GM23338 (cell line): ENCODE results near the gene TMX2. TPM values are rescaled to one million over a fixed set of nuclear protein-coding genes. Genes with fewer than 3 reads are reported as not detected.

Source experiments
- ATAC-seq: fragments of 200-7000 bp; cut with Tn5 transposase; 3 replicates; pipeline ENCODE4 v1.9.1; 2020
- DNase-seq: peaks from one replicate; pipeline ENCODE4 v3.0.0-alpha.2; 2015; ENCODE audit warnings: low spot score
- H2AFZ ChIP-seq: fragments of 200-600 bp; sonication (generic); 2 replicates; pipeline ENCODE4 v1.8.0; 2016; ENCODE audit warnings: antibody characterized with exemption, mild to moderate bottlenecking, moderate library complexity
- H3F3A ChIP-seq: fragments of 200-600 bp; sonication (generic); replicated peaks from 2 replicates; pipeline ENCODE4 v1.8.0; 2017; ENCODE audit warnings: antibody characterized with exemption, mixed run types, low read depth
- H3K27ac ChIP-seq: fragments of 200-600 bp; sonication (generic); 2 replicates; pipeline ENCODE4 v1.6.1; 2016; ENCODE audit warnings: low read depth
- H3K27me3 ChIP-seq: fragments of 200-600 bp; sonication (generic); 2 replicates; pipeline ENCODE4 v1.8.0; 2016; ENCODE audit warnings: mild to moderate bottlenecking, mixed run types, moderate library complexity; ENCODE audit not compliant: insufficient read depth
- H3K36me3 ChIP-seq: fragments of 200-600 bp; sonication (generic); 2 replicates; pipeline ENCODE4 v1.8.0; 2016; ENCODE audit warnings: mild to moderate bottlenecking; ENCODE audit not compliant: insufficient read depth
- H3K4me1 ChIP-seq: fragments of 200-600 bp; sonication (generic); 2 replicates; pipeline ENCODE4 v1.8.0; 2016; ENCODE audit warnings: mild to moderate bottlenecking, moderate library complexity; ENCODE audit not compliant: insufficient read depth
- H3K4me2 ChIP-seq: fragments of 200-600 bp; sonication (generic); 2 replicates; pipeline ENCODE4 v1.7.1; 2017; ENCODE audit warnings: mixed run types
- H3K4me3 ChIP-seq: fragments of 200-600 bp; sonication (generic); 2 replicates; pipeline ENCODE4 v1.6.1; 2016; ENCODE audit warnings: mixed run types
- H3K79me2 ChIP-seq: fragments of 200-600 bp; sonication (generic); replicated peaks from 2 replicates; pipeline ENCODE4 v1.8.0; 2017; ENCODE audit warnings: mild to moderate bottlenecking; ENCODE audit not compliant: insufficient read depth
- H3K9me2 ChIP-seq: fragments of 200-600 bp; sonication (generic); 2 replicates; pipeline ENCODE4 v1.8.0; 2017; ENCODE audit not compliant: insufficient read depth
- H4K20me1 ChIP-seq: fragments of 200-600 bp; sonication (generic); replicated peaks from 2 replicates; pipeline ENCODE4 v1.8.0; 2017; ENCODE audit warnings: mild to moderate bottlenecking; ENCODE audit not compliant: insufficient read depth
- H3K27ac Mint-ChIP-seq: 2 replicates; pipeline ENCODE4 v1.8.0; 2020; ENCODE audit warnings: inconsistent platforms, mild to moderate bottlenecking, moderate library complexity, mixed read lengths
- H3K27me3 Mint-ChIP-seq: 3 replicates; pipeline ENCODE4 v1.8.0; 2022; ENCODE audit warnings: low read depth, mild to moderate bottlenecking, moderate library complexity, mixed read lengths, inconsistent platforms; ENCODE audit not compliant: insufficient read depth, poor library complexity
- H3K36me3 Mint-ChIP-seq: 3 replicates; pipeline ENCODE4 v1.8.0; 2021; ENCODE audit warnings: low read depth, mild to moderate bottlenecking, inconsistent platforms, moderate library complexity, mixed read lengths
- H3K4me1 Mint-ChIP-seq: 3 replicates; pipeline ENCODE4 v1.8.0; 2020; ENCODE audit warnings: mild to moderate bottlenecking, inconsistent platforms, mixed read lengths
- H3K4me3 Mint-ChIP-seq: 3 replicates; pipeline ENCODE4 v1.8.0; 2021; ENCODE audit warnings: moderate library complexity, mild to moderate bottlenecking, inconsistent platforms, mixed read lengths
- H3K9me3 Mint-ChIP-seq: 3 replicates; pipeline ENCODE4 v1.8.0; 2020; ENCODE audit warnings: moderate library complexity, mild to moderate bottlenecking, inconsistent platforms, mixed read lengths
- CREB1 ChIP-seq: fragments of 250-450 bp; sonication (Bioruptor Pico); IDR thresholded peaks from 2 replicates; pipeline ENCODE4 v1.5.0; 2020; ENCODE audit warnings: low read depth, mild to moderate bottlenecking, moderate library complexity
- EZH2 ChIP-seq: fragments of 200-600 bp; sonication (generic); IDR thresholded peaks from one replicate; pipeline ENCODE4 v1.8.0; 2017; ENCODE audit warnings: antibody characterized with exemption, mild to moderate bottlenecking, low read depth; ENCODE audit not compliant: unreplicated experiment
- EZH2phosphoT487 ChIP-seq: fragments of 200-600 bp; sonication (generic); IDR thresholded peaks from one replicate; pipeline ENCODE4 v1.8.1; 2018; ENCODE audit warnings: antibody characterized with exemption; ENCODE audit not compliant: unreplicated experiment
- JUNB ChIP-seq: IDR thresholded peaks from one replicate; pipeline ENCODE4 v1.6.1; 2016; ENCODE audit warnings: antibody characterized with exemption; ENCODE audit not compliant: unreplicated experiment
- NANOG ChIP-seq: IDR thresholded peaks from 2 replicates; pipeline ENCODE4 v1.6.1; 2016; ENCODE audit warnings: antibody characterized with exemption, borderline replicate concordance
- POLR2AphosphoS5 ChIP-seq: IDR thresholded peaks from 2 replicates; pipeline ENCODE4 v1.6.1; 2016; ENCODE audit warnings: antibody characterized with exemption, low read depth
- STAT1 ChIP-seq: IDR thresholded peaks from one replicate; pipeline ENCODE4 v1.6.1; 2016; ENCODE audit warnings: antibody characterized with exemption; ENCODE audit not compliant: unreplicated experiment
- ZNF114 ChIP-seq: fragments of 250-450 bp; sonication (Bioruptor Pico); IDR thresholded peaks from 2 replicates; pipeline ENCODE4 v1.5.0; 2020; ENCODE audit warnings: mild to moderate bottlenecking, moderate library complexity
- ZNF331 ChIP-seq: fragments of 250-450 bp; sonication (Bioruptor Pico); IDR thresholded peaks from 2 replicates; pipeline ENCODE4 v1.5.0; 2020; ENCODE audit warnings: low read depth, mild to moderate bottlenecking, moderate library complexity
- polyA plus RNA-seq: library from polyadenylated mRNA; unstranded; fragments of >200 nt; fragmentation: Nextera tagmentation; extraction: Ambion mirVana; gene quantifications from 2 replicates; pipeline ENCODE4 v1.2.1, GENCODE V29; 2016
- total RNA-seq: library from RNA; depleted of rRNA; stranded (reverse); fragments of >200 nt; shearing (Covaris generic); gene quantifications from 2 replicates; pipeline ENCODE4 v1.2.3, GENCODE V29; 2014
- TF ChIP-seq, protein P1 (sequence below), 2 experiments: fragments of 200-600 bp in 1 of 2; sonication (generic) in 1 of 2; conservative IDR thresholded peaks; 2 replicates each; pipeline versions ENCODE4 v1.5.1 to v1.6.1; 2016 to 2017; ENCODE audit warnings: antibody characterized with exemption in 2 of 2, low read depth in 2 of 2, mild to moderate bottlenecking in 2 of 2, moderate library complexity in 1 of 2
- TF ChIP-seq, protein P2 (sequence below): IDR thresholded peaks from 2 replicates; pipeline ENCODE4 v1.6.1; 2016; ENCODE audit warnings: antibody characterized with exemption
- TF ChIP-seq, protein P3 (sequence below): IDR thresholded peaks from one replicate; pipeline ENCODE4 v1.6.1; 2018; ENCODE audit warnings: antibody characterized with exemption; ENCODE audit not compliant: unreplicated experiment

The TMX2 gene
- total and polyA plus RNA-seq, 2 experiments from 2014 or later = 59.2 to 69.3 TPM

DNA sequence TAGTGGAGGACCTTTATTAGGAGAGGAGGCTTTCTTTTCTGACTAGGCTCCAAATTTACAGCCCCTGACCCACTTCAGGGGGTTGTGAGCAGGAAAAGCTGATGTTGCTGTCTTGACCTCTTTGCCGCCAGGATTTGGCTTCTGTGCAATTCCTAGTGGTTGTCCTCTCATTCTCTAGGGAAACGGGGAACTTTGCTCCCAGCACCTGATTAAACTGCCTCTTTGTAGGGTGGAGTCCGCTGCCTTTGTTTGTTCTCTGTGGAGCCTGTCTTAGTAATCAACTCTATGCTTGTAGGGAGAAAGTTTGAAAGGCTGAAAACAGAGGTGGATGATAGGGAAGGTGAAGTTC is 65.5 kb downstream of the TMX2 start:
- H3K27me3 Mint-ChIP-seq = peaks cover 7% of the 10 kb centered on the region
- peaks cover 59% of the 10 kb centered on the region for H3K4me1 ChIP-seq
- no peaks in the 10 kb centered on the region for H3K36me3 ChIP-seq
- H4K20me1 ChIP-seq = no peaks in the 10 kb centered on the region; the same call in none of the 2 replicates
- H3K4me3 ChIP-seq = peak overlapping the region; percentile 24
- H3F3A ChIP-seq = no peaks in the 10 kb centered on the region; the same call in 1 of the 2 replicates
- H3K4me3 Mint-ChIP-seq = peak overlapping the region; percentile 50
- peaks cover 89% of the 10 kb centered on the region for H3K79me2 ChIP-seq
- H3K9me3 Mint-ChIP-seq = no peaks in the 10 kb centered on the region
- H2AFZ ChIP-seq = no peak overlapping the region
- no peaks in the 10 kb centered on the region for H3K9me2 ChIP-seq
- DNase-seq (peak; percentile 55), ATAC-seq (peak; percentile 3)
- peak overlapping the region; percentile 98 for H3K27ac ChIP-seq
- no peak for TF ChIP-seq JUNB
- TF ChIP-seq STAT1 = no peak
- TF ChIP-seq ZNF331 = no peak
- TF ChIP-seq NANOG = no peak
- no peak for TF ChIP-seq CREB1
- no peak for TF ChIP-seq POLR2AphosphoS5
- no peak for TF ChIP-seq EZH2phosphoT487
- TF ChIP-seq, protein P1, sequence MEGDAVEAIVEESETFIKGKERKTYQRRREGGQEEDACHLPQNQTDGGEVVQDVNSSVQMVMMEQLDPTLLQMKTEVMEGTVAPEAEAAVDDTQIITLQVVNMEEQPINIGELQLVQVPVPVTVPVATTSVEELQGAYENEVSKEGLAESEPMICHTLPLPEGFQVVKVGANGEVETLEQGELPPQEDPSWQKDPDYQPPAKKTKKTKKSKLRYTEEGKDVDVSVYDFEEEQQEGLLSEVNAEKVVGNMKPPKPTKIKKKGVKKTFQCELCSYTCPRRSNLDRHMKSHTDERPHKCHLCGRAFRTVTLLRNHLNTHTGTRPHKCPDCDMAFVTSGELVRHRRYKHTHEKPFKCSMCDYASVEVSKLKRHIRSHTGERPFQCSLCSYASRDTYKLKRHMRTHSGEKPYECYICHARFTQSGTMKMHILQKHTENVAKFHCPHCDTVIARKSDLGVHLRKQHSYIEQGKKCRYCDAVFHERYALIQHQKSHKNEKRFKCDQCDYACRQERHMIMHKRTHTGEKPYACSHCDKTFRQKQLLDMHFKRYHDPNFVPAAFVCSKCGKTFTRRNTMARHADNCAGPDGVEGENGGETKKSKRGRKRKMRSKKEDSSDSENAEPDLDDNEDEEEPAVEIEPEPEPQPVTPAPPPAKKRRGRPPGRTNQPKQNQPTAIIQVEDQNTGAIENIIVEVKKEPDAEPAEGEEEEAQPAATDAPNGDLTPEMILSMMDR (conservative IDR thresholded peaks at IDR 0.05; ENCODE audit: low read depth in 2 of 2) = no peak
- no peak for TF ChIP-seq ZNF114 (CRISPR knock-in tag)
- TF ChIP-seq, protein P2, sequence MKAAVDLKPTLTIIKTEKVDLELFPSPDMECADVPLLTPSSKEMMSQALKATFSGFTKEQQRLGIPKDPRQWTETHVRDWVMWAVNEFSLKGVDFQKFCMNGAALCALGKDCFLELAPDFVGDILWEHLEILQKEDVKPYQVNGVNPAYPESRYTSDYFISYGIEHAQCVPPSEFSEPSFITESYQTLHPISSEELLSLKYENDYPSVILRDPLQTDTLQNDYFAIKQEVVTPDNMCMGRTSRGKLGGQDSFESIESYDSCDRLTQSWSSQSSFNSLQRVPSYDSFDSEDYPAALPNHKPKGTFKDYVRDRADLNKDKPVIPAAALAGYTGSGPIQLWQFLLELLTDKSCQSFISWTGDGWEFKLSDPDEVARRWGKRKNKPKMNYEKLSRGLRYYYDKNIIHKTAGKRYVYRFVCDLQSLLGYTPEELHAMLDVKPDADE = no peak
- TF ChIP-seq, protein P3, sequence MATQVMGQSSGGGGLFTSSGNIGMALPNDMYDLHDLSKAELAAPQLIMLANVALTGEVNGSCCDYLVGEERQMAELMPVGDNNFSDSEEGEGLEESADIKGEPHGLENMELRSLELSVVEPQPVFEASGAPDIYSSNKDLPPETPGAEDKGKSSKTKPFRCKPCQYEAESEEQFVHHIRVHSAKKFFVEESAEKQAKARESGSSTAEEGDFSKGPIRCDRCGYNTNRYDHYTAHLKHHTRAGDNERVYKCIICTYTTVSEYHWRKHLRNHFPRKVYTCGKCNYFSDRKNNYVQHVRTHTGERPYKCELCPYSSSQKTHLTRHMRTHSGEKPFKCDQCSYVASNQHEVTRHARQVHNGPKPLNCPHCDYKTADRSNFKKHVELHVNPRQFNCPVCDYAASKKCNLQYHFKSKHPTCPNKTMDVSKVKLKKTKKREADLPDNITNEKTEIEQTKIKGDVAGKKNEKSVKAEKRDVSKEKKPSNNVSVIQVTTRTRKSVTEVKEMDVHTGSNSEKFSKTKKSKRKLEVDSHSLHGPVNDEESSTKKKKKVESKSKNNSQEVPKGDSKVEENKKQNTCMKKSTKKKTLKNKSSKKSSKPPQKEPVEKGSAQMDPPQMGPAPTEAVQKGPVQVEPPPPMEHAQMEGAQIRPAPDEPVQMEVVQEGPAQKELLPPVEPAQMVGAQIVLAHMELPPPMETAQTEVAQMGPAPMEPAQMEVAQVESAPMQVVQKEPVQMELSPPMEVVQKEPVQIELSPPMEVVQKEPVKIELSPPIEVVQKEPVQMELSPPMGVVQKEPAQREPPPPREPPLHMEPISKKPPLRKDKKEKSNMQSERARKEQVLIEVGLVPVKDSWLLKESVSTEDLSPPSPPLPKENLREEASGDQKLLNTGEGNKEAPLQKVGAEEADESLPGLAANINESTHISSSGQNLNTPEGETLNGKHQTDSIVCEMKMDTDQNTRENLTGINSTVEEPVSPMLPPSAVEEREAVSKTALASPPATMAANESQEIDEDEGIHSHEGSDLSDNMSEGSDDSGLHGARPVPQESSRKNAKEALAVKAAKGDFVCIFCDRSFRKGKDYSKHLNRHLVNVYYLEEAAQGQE = no peak
- no peak for TF ChIP-seq EZH2
- no peaks in the 10 kb centered on the region for H3K27me3 ChIP-seq
- H3K36me3 Mint-ChIP-seq = peaks cover 2% of the 10 kb centered on the region; the same call in 1 of the 3 replicates
- peaks cover 86% of the 10 kb centered on the region for H3K4me1 Mint-ChIP-seq
- H3K4me2 ChIP-seq = peak overlapping the region; percentile 64
- peak overlapping the region; percentile 99 for H3K27ac Mint-ChIP-seq
